IPS DF 6.9 (cell line): Measurements from ENCODE around the gene GFOD2.

Source experiments
- DNase-seq: peaks from one replicate; pipeline ENCODE4 v3.0.0-alpha.2; 2013; ENCODE audit warnings: low read depth, low spot score
- H3K27ac ChIP-seq: one replicate; pipeline ENCODE4 v1.5.1; 2013; ENCODE audit warnings: low read length, control low read depth
- H3K27me3 ChIP-seq: 2 replicates; pipeline ENCODE4 v1.6.1; 2013; ENCODE audit warnings: mild to moderate bottlenecking, low read length; ENCODE audit not compliant: control insufficient read depth, insufficient read depth
- H3K36me3 ChIP-seq: 2 replicates; pipeline ENCODE4 v1.6.1; 2013; ENCODE audit warnings: low read length; ENCODE audit not compliant: control insufficient read depth, insufficient read depth
- H3K4me1 ChIP-seq: 2 replicates; pipeline ENCODE4 v1.6.1; 2013; ENCODE audit warnings: low read length; ENCODE audit not compliant: control insufficient read depth, insufficient read depth
- H3K4me3 ChIP-seq: 2 replicates; pipeline ENCODE4 v1.5.1; 2013; ENCODE audit warnings: mild to moderate bottlenecking, low read length
- H3K9me3 ChIP-seq: 2 replicates; pipeline ENCODE4 v1.6.1; 2013; ENCODE audit warnings: low read length, inconsistent platforms; ENCODE audit not compliant: control insufficient read depth, insufficient read depth
- WGBS: extraction: QIAGEN DNeasy Blood & Tissue Kit; methylation state at CpG from one replicate; pipeline ENCODE4 v1.1.7; 2013; ENCODE audit warnings: mixed read lengths, missing lambda C conversion rate; ENCODE audit not compliant: insufficient read length, insufficient coverage; 5-methylcytosine and 5-hydroxymethylcytosine counted together

The GFOD2 gene

DNA sequence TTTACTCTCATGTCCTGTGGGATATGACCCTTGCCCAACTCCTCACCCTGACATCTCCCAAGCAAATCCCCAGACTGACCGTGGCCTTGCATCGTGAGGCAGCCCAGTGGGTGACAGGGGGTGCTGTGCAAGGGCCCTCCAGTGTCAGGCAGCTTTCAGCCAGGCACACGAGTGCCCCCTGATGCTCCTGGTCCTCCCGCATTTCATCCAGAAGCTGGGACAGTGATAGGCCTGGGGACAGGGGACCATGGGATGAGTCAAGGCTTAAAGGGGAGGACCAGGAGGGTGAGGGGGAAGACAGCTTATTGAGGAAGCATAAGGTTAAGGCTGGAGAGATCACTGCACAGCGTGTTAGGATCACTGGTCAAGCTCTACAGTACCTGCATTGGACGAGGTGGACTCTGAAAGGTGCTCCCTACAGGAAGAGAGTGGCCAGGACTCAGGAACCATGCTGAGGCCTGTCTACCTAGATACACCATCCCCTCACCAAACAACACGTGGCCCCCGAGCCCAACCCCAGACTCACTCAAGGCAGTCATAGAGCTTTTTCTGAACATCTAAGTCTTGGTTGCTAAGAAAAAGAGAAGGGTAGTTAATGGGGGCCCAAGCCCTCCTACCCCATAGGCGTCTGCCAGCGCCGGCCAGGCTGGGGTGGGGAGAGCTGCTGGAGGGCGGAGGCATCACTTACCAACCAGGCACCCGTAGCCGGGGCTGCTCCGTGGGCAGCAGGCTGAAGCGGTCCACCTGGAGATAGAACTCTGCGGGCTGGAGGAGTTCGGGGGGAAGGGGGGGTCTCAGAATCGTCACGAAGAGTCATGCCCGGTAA is 60.1 kb downstream of the GFOD2 start:
- Histone ChIP-seq H3K4me3 (peak overlapping the region; percentile 92; the same call in 1 of the 2 replicates), H3K36me3 (peaks cover 6% of the 10 kb centered on the region; the same call in 1 of the 2 replicates), H3K9me3 (no peaks in the 10 kb centered on the region), H3K27me3 (no peaks in the 10 kb centered on the region), H3K4me1 (peaks cover 5% of the 10 kb centered on the region), H3K27ac (no peak overlapping the region)
- WGBS, result no CpG with 5 or more reads among the region's 21 CpGs
- no peak for DNase-seq

DNA sequence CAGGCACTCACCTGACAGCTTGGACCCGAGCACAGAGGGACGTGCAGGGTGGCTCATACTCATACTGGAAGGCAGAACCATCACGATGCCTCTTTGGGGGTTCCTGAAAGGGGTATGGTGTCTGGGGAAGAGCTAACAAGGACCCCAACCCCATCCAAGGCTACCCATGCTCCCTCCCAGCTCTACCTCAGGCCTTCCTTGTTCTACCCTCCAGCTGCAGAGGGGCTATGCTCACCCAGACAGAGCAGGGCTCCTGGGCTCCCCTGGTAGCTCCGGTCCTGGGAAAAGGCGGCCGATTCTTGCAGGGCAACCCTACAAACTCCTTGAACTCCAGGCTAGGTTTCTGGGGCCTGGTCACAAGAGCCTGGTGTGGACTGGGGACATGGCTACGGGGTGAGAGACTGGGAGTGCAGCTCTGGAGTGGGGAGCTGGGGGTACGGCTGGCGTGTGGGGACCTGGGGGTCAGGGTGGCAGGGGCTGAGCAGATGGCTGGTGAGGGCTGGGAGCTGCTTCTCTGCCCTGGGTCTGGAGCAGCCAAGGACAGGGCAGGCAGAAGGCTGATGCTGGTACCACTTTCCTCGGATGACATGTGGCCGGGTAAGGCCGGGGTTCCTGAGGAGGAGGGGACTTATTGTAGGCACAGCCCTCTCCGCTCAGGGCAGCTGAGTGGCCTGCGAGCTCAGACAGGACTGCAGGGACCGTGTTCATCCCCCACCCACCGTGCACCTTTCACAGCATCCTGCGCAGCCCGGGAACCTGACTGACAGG is 61.2 kb downstream of the GFOD2 start:
- Histone ChIP-seq H3K9me3 (no peaks in the 10 kb centered on the region), H3K27ac (no peak overlapping the region), H3K27me3 (no peaks in the 10 kb centered on the region), H3K4me3 (no peak overlapping the region), H3K4me1 (peaks cover 7% of the 10 kb centered on the region), H3K36me3 (peaks cover 6% of the 10 kb centered on the region; the same call in 1 of the 2 replicates)
- WGBS, result no CpG with 5 or more reads among the region's 18 CpGs
- no peak for DNase-seq

DNA sequence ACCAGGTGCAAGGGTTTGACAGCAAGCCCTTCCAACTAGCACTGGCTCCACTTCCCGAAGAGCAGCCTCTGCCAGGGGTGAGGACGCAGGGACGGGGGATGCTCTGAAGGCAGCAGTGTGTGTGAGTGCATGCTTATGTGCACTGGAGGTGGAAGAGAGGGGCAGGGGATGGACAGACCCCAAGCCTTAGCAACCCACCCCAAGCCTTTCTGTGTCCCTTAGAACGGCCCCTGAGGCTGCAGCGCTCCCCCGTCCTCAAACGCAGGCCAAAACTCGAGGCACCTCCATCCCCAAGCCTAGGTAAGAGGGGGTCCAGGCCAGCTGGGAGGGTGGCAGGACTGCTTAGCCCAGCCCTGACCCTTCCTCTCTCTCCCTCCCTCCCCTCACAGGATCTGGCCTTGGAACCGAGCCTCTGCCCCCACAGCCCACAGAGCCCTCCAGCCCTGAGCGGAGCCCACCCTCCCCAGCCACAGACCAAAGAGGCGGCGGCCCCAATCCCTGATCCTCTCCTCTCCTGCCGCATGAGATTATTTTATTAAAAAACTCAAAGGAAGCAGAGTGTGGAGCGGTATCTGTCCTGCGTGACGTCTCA is 62.0 kb downstream of the GFOD2 start:
- Histone ChIP-seq H3K9me3 (no peaks in the 10 kb centered on the region), H3K4me1 (peaks cover 7% of the 10 kb centered on the region), H3K27ac (no peak overlapping the region), H3K4me3 (no peak overlapping the region), H3K36me3 (peaks cover 6% of the 10 kb centered on the region; the same call in 1 of the 2 replicates), H3K27me3 (no peaks in the 10 kb centered on the region)
- no CpG with 5 or more reads among the region's 16 CpGs for WGBS
- no peak for DNase-seq

DNA sequence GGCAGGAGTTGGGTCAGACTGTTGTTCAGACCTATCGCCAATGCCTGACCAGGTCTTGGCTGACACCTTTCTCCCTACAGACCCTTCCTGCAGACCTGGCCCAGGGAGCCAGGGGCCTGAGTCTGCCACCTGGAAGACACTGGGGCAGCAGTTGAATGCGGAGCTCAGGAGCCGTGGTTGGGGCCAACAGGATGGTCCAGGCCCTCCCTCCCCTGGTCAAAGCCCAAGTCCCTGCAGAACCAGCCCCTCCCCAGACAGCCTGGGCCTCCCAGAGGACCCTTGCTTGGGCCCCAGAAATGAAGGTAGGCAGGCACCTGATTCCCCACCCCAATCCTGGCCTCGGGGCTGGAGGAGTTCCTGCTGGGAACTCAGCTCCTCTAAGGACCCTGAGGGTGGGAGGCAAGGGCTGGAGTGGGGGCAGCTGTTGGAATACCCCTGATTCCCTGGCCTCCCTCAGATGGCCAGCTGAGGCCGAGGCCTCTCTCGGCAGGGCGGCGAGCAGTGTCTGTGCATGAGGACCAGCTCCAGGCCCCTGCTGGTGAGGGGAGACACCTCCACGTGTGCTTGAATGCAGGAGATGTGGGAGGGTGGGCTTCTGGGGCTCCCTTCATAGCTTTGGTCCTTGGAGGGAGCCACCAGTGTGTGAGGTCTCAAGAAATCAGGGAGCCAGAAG is 62.6 kb downstream of the GFOD2 start:
- peaks cover 7% of the 10 kb centered on the region for H3K4me1 ChIP-seq
- no CpG with 5 or more reads among the region's 9 CpGs for WGBS

DNA sequence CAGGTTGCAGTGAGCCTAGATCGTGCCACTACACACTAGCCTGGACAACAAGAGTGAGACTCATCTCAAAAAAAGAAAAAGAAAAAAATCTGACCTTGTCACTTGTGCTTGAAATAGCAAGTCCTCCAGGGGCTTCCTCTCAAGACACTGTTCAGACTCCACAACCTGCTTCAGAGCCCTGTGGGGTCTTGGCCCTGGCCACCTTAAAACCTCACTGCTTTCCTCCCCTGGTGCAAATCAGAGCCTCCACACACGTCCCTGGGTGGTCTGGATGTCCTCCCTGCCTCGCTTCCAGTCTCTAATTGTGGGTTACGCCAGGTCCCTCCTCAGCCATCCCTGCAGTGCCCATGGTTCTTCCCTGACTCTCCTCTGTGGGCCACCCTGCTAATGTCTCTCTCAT is 63.8 kb downstream of the GFOD2 start:
- no peaks in the 10 kb centered on the region for H3K27me3 ChIP-seq
- peaks cover 11% of the 10 kb centered on the region for H3K36me3 ChIP-seq
- WGBS, result no CpG with 5 or more reads among the region's 4 CpGs

More for the DNA sequence above, 62.6 kb downstream of the GFOD2 start:
- Histone ChIP-seq H3K4me3 (no peak overlapping the region), H3K36me3 (peaks cover 10% of the 10 kb centered on the region), H3K9me3 (no peaks in the 10 kb centered on the region), H3K27ac (no peak overlapping the region), H3K27me3 (no peaks in the 10 kb centered on the region)
- DNase-seq, result no peak

DNA sequence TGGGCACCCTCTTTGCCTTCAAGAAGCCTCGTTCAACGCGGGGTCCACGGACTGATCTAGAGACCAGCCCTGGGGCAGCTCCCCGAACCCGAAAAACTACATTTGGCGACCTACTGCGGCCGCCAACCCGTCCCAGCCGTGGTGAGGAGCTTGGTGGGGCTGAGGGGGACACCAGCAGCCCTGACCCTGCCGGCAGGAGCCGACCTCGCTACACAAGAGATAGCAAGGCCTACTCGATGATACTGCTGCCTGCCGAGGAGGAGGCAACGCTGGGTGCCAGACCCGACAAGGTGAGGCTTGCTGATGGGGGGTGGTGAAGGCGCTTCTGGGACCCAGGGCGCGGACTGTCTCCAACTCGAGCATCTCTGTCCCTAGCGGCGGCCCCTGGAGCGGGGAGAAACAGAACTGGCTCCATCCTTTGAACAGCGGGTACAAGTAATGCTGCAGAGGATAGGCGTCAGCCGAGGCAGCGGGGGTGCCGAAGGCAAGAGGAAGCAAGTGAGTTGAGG is 64.7 kb downstream of the GFOD2 start:
- WGBS, result no CpG with 5 or more reads among the region's 30 CpGs
- Histone ChIP-seq H3K9me3 (no peaks in the 10 kb centered on the region), H3K36me3 (peaks cover 11% of the 10 kb centered on the region), H3K27me3 (no peaks in the 10 kb centered on the region), H3K4me3 (no peak overlapping the region), H3K27ac (no peak overlapping the region), H3K4me1 (peaks cover 10% of the 10 kb centered on the region)
- DNase-seq, result no peak

More for the DNA sequence above, 63.8 kb downstream of the GFOD2 start:
- H3K27ac ChIP-seq, result no peak overlapping the region
- H3K4me1 ChIP-seq, result peaks cover 7% of the 10 kb centered on the region
- no peak for DNase-seq
- H3K4me3 ChIP-seq, result no peak overlapping the region
- no peaks in the 10 kb centered on the region for H3K9me3 ChIP-seq

DNA sequence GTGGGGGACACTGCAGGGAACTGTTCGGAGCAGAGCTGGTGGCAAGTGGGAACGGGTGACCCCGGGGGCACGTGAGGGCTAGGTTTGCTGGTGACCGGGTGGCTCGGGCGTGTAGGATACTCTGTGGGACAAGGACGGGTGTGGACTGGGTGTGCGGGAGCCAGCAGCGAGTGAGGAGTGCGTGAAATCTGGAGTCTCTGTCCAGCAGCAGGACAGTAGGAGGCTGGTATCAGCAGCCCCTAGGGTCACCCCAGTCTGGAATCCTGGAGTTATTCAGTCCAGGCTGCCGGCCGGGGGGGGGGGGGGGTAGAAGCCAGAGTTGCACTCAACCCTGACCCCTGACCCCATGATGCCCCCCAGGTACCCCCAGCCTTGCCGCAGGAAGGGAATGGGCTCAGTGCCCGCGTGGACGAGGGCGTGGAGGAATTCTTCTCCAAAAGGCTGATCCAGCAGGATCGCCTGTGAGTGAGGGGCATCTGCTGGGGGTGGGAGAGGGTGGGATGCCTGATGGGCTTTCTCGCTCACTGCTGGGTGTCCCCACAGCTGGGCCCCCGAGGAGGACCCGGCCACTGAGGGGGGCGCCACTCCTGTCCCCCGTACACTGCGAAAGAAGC is 65.2 kb downstream of the GFOD2 start:
- Histone ChIP-seq H3K27me3 (no peaks in the 10 kb centered on the region), H3K4me3 (peak overlapping the region; percentile 55; the same call in 1 of the 2 replicates)
- WGBS, result no CpG with 5 or more reads among the region's 25 CpGs

DNA sequence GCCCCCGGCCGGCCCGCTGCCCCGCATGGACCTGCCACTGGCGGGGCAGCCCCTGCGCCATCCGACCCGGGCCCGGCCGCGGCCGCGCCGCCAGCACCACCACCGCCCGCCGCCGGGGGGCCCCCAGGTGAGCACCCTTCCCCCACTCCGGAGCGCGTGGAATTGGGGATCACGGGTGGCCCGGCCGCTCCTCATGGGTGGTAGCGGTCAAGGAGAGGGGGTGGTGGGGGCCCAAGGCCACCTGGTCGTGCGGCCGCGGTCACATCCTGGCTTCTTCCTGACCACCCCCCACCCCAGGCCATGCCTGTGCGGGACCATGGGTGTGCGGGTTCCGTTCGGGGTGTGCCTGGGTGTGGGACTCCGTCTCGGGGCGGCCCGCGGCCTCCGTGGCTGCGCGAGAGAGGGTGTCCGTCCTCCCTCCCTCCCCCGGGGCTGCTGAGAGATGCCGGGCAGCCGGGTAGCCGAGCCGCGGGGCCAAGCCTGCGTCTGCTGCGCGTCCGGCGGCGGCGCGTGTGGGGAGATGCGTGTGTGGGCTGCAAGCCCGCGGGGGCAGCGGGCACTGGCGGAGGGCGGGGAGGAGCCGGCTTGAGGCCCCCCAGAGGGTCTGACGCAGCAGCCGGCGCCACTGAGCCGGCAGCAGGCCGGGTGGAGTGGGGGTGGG is 65.9 kb downstream of the GFOD2 start:
- H3K9me3 ChIP-seq, result no peaks in the 10 kb centered on the region
- H3K4me3 ChIP-seq, result peak overlapping the region; percentile 55; the same call in 1 of the 2 replicates
- peaks cover 11% of the 10 kb centered on the region for H3K36me3 ChIP-seq
- no peaks in the 10 kb centered on the region for H3K27me3 ChIP-seq
- DNase-seq, result no peak
- no peak overlapping the region for H3K27ac ChIP-seq
- H3K4me1 ChIP-seq, result peaks cover 5% of the 10 kb centered on the region
- WGBS, result no CpG with 5 or more reads among the region's 68 CpGs

More for the DNA sequence above, 65.2 kb downstream of the GFOD2 start:
- Histone ChIP-seq H3K9me3 (no peaks in the 10 kb centered on the region), H3K36me3 (peaks cover 13% of the 10 kb centered on the region), H3K4me1 (peaks cover 7% of the 10 kb centered on the region), H3K27ac (no peak overlapping the region)
- no peak for DNase-seq

DNA sequence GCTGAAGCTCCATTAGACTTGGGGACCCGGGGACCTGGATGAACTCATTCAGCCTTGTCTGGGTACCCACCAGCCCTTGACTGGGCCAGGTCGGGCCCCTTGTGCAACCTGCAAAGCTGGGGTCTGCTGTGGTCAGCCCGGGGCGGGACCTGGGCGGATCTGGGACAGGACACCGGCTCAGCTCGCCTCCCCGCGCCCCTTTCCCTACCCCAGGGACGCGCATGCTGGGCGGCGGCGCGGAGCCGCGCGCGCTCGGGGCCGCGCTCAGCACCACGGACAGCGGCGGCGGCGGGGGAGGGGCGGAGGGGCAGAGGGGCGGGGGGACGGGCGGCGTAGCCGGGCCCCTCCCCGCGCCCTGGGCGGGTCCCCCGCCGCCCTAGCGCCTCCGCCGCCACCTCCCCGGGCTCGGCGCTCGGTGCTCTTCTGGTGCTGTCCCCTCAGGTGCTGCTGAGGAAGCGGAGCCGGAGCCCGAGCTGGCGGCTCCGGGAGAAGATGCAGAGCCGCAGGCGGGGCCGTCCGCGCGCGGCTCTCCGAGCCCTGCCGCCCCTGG is 66.5 kb downstream of the GFOD2 start:
- Histone ChIP-seq H3K27me3 (no peaks in the 10 kb centered on the region), H3K9me3 (no peaks in the 10 kb centered on the region), H3K4me1 (peaks cover 5% of the 10 kb centered on the region), H3K4me3 (peak overlapping the region; percentile 55; the same call in 1 of the 2 replicates), H3K27ac (no peak overlapping the region), H3K36me3 (peaks cover 8% of the 10 kb centered on the region)
- DNase-seq, result no peak
- WGBS, result no CpG with 5 or more reads among the region's 59 CpGs
